ENCODE measurements around the gene POFUT2.

DNA sequence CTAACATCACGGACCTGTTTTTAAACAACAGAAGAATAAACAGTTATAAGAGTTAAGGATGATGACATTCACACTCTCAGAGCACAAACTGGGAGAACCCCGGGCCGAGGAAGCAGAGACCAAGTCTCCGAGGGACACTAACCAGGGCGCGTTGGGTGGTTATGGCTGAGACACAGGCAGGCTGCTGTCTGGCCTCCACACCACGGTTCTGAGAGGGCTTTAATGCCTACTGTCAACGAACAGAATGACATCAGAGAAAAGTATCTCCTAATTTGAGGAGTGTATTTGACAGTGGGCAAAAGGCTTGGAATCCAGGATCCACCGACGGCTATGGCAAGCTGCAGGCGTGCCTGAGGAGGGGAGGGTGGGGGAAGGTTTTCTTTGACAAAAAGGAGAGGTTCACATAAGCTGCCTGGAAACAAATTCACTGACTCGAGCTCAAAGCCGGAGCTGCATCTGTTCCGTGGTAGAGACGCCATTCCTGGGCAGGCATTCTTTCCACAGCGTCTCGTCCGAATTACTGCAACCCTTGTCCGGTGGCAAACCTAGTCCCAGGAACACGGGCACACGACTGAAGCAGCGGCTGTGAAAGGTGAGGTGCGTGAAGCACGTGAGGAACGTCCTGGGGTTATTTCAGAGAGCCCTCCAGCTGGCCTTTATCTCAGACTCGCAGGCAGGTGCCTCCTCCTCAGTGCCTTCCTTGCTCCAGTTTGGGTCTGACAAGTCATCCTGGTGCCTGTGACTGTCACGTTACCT lies 9.4 kb downstream of the POFUT2 start:
- TF ChIP-seq, protein P1, sequence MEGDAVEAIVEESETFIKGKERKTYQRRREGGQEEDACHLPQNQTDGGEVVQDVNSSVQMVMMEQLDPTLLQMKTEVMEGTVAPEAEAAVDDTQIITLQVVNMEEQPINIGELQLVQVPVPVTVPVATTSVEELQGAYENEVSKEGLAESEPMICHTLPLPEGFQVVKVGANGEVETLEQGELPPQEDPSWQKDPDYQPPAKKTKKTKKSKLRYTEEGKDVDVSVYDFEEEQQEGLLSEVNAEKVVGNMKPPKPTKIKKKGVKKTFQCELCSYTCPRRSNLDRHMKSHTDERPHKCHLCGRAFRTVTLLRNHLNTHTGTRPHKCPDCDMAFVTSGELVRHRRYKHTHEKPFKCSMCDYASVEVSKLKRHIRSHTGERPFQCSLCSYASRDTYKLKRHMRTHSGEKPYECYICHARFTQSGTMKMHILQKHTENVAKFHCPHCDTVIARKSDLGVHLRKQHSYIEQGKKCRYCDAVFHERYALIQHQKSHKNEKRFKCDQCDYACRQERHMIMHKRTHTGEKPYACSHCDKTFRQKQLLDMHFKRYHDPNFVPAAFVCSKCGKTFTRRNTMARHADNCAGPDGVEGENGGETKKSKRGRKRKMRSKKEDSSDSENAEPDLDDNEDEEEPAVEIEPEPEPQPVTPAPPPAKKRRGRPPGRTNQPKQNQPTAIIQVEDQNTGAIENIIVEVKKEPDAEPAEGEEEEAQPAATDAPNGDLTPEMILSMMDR (IDR thresholded peaks at IDR 0.05) = no peak
- no peak for TF ChIP-seq POLR2A (IDR thresholded peaks at IDR 0.05)
